ENCODE results near the gene SF3B3.

SF3B3 gene

DNA sequence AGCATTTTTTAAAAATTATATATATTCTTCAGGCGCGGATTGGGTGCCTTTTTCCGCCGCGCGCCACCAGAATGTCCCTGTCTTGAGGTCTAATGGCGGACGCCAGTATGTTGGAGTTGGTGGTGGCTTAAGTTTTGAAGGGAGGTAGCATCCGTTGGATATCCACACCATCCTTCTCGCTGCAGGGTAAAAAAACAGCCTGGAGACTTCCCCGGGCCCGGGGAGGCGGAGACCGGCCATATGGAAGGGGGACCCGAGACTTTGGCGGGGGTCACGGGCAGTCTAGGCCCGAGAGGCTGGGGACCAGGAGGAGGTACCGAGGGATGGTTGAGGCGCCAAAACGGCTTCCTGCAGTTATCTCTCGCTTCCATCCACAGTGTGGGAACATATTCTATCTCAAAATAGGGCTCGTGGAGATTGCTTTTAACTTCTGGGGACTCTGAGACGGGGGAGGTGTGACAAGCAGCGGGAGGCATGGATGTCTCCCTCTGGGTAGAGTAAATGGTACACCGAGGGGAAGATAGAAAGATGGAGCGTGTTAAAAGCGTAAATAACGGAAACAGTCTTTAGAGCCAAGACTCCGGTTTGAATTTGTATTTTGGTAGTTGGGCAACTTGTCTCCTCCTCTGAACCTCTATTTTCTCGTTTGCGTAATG lies at the start of gene SF3B3:
Gene SF3B3 (plus strand): TSS at position 74 of the 656 bp plus-strand sequence. CDS start 2,841 bp downstream, outside the sequence.
- TF ChIP-seq LEF1 (IDR thresholded peaks at IDR 0.05; ENCODE audit: borderline replicate concordance): no peak
- TF ChIP-seq L3MBTL2 (conservative IDR thresholded peaks at IDR 0.05): peak; percentile 62; the same call in 1 of the 2 replicates
- TF ChIP-seq ELF4 (IDR thresholded peaks at IDR 0.05): peak; percentile 49; the same call in 1 of the 2 replicates
- TF ChIP-seq NFRKB (IDR thresholded peaks at IDR 0.05): peak; percentile 92
- no peak for TF ChIP-seq TARDBP (IDR thresholded peaks at IDR 0.05)
- peak; percentile 2; the same call in 1 of the 2 replicates for TF ChIP-seq FOXM1 (IDR thresholded peaks at IDR 0.05; ENCODE audit: borderline replicate concordance)
- CTCF ChIA-PET: no interaction called here
- DNase-seq (ENCODE audit: extremely low spot score): peak; percentile 57
- POLR2A ChIA-PET: interaction anchor here (0.9 to 1.4 kb wide), 5 partner anchors 9 to 143 kb away, joined by 3 to 9 read pairs (median 5); partner anchors contain the start of genes FCSK and ST3GAL2

DNA sequence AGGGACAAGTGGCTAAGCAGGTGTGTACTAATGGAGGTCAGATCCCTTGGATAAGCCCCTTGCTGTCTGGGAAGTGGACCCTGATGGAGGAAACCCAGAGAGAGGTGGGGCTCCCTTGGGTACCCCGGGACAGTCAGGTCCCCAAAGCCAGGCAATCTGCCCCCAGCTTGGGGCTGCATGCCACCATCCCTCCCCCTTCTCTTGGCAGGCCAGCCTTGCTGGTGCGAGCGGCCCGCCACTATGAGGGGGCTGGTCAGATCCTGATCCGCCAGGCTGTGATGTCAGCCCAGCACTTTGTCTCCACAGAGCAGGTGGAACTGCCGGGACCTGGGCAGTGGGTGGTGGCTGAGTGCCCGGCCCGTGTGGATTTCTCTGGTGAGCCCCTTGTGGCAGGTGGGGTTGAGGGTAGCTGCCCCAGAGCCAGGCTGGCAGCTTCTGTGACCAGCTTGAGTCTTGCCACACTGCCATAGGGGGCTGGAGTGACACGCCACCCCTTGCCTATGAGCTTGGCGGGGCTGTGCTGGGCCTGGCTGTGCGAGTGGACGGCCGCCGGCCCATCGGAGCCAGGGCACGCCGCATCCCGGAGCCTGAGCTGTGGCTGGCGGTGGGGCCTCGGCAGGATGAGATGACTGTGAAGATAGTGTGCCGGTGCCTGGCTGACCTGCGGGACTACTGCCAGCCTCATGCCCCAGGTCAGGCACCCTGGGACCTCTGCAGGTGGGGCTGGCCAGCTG lies 49.1 kb upstream of the SF3B3 start:
- TF ChIP-seq L3MBTL2 (conservative IDR thresholded peaks at IDR 0.05) (no peak), LEF1 (IDR thresholded peaks at IDR 0.05; ENCODE audit: borderline replicate concordance) (no peak), ZNF384 (IDR thresholded peaks at IDR 0.05) (no peak), CTBP1 (IDR thresholded peaks at IDR 0.05; ENCODE audit: borderline replicate concordance) (no peak), PKNOX1 (IDR thresholded peaks at IDR 0.05) (no peak), ELF4 (IDR thresholded peaks at IDR 0.05) (no peak), ARNT (IDR thresholded peaks at IDR 0.05) (no peak)
- DNase-seq (ENCODE audit: extremely low spot score): no peak
- CTCF ChIA-PET: no interaction called here
- POLR2A ChIA-PET: interaction anchor here (1.3 kb wide), 1 partner anchor 93 kb away, joined by 5 read pairs; no protein-coding TSS in a partner anchor

DNA sequence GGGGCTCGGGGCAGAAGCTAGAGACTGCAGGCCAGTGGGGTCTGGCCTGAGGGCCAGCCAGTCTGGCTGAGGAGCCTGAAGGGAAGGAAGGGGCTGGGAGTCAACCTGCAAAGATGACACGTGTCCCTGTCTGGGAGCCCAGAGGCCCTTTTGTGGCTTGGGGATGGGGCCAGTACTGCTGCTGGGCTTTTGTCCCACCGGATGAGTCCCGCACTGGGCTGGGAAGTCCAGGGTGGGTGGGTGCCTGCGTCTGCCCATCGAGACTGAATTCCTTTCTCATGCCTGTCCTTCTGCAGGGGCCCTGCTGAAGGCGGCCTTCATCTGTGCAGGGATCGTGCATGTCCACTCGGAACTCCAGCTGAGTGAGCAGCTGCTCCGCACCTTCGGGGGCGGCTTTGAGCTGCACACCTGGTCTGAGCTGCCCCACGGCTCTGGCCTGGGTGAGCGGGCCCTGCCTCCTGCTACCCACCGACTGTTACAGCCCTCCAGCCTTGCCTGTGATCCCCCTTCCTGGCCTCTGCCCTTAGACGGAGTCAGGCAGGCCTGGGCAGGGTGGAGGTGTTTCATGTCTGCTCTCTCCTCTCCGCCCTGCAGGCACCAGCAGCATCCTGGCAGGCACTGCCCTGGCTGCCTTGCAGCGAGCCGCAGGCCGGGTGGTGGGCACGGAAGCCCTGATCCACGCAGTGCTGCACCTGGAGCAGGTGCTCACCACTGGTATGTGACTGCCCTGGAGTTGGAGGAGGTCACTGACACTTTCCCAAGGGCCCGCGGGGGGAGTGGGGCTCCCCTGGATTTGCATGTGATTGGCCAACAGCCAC lies 48.4 kb upstream of the SF3B3 start:
- DNase-seq (ENCODE audit: extremely low spot score): no peak
- POLR2A ChIA-PET: no interaction called here
- CTCF ChIA-PET: no interaction called here
- TF ChIP-seq FOXM1 (IDR thresholded peaks at IDR 0.05; ENCODE audit: borderline replicate concordance): no peak
- no peak for TF ChIP-seq ZNF384 (IDR thresholded peaks at IDR 0.05)
- no peak for TF ChIP-seq SUZ12 (IDR thresholded peaks at IDR 0.05)
- TF ChIP-seq TARDBP (IDR thresholded peaks at IDR 0.05): no peak
- TF ChIP-seq FOXA1 (IDR thresholded peaks at IDR 0.05): no peak
- TF ChIP-seq ELF4 (IDR thresholded peaks at IDR 0.05): no peak
- TF ChIP-seq LEF1 (IDR thresholded peaks at IDR 0.05; ENCODE audit: borderline replicate concordance): no peak
- TF ChIP-seq BHLHE40 (IDR thresholded peaks at IDR 0.05; ENCODE audit: borderline replicate concordance): no peak
- no peak for TF ChIP-seq L3MBTL2 (conservative IDR thresholded peaks at IDR 0.05)
- no peak for TF ChIP-seq ARNT (IDR thresholded peaks at IDR 0.05)
- no peak for TF ChIP-seq HDGF (IDR thresholded peaks at IDR 0.05; ENCODE audit: borderline replicate concordance)
- no peak for TF ChIP-seq PKNOX1 (IDR thresholded peaks at IDR 0.05)
- TF ChIP-seq FOXK2 (IDR thresholded peaks at IDR 0.05): no peak
- no peak for TF ChIP-seq SP1 (IDR thresholded peaks at IDR 0.05)
- TF ChIP-seq NFRKB (IDR thresholded peaks at IDR 0.05): no peak

DNA sequence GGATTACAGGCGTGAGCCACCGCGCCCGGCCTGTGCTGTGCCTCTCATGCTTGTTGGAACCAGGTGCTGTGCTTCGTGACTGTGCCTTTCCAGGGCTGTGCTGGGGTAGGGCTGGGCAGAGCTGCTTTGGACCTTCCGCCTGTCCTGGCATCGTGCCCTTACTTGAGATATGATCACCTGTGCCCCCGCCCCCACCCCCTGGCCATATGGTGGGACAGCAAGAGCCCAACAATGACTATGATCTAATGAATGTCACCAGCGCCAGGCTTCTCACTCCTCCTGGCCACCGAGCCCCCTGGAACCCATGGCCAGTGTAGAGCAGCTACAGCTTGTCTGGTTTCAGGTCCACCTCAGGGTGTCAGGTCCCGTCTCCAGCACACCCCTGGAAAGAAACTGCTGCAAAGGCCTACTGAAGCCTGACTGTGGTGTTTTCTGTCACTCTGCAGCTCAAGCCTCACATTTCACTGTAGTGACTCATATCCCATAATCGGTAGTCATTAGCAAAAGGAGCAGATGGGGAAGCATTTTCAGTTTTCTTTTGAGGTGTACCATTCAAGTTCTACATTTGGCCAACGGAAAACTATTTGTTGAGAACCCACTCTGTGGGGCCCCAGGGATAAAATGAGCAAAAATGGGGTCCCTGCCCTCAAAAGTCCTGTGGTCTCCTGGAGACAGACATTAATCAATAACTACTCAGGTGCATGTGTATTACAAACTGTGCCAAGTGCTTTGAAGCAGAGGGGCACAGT lies 47.2 kb upstream of the SF3B3 start:
- ChIA-PET CTCF (no interaction called here), POLR2A (no interaction called here)
- TF ChIP-seq L3MBTL2 (conservative IDR thresholded peaks at IDR 0.05) (no peak), BHLHE40 (IDR thresholded peaks at IDR 0.05; ENCODE audit: borderline replicate concordance) (no peak), FOXA1 (IDR thresholded peaks at IDR 0.05) (no peak), FOXK2 (IDR thresholded peaks at IDR 0.05) (no peak), ARNT (IDR thresholded peaks at IDR 0.05) (no peak), TARDBP (IDR thresholded peaks at IDR 0.05) (no peak), FOXM1 (IDR thresholded peaks at IDR 0.05; ENCODE audit: borderline replicate concordance) (no peak), PKNOX1 (IDR thresholded peaks at IDR 0.05) (no peak), ELF4 (IDR thresholded peaks at IDR 0.05) (no peak), SP1 (IDR thresholded peaks at IDR 0.05) (no peak), SUZ12 (IDR thresholded peaks at IDR 0.05) (no peak), ZNF384 (IDR thresholded peaks at IDR 0.05) (no peak), NFRKB (IDR thresholded peaks at IDR 0.05) (no peak), HDGF (IDR thresholded peaks at IDR 0.05; ENCODE audit: borderline replicate concordance) (no peak), LEF1 (IDR thresholded peaks at IDR 0.05; ENCODE audit: borderline replicate concordance) (no peak), CTBP1 (IDR thresholded peaks at IDR 0.05; ENCODE audit: borderline replicate concordance) (no peak)

GRCh38 chr16:70478169-70478568 lies 45.4 kb upstream of the SF3B3 start:
- DNase-seq (ENCODE audit: extremely low spot score): no peak
- TF ChIP-seq FOXA1 (IDR thresholded peaks at IDR 0.05): no peak
- no peak for TF ChIP-seq FOXM1 (IDR thresholded peaks at IDR 0.05; ENCODE audit: borderline replicate concordance)
- no peak for TF ChIP-seq LEF1 (IDR thresholded peaks at IDR 0.05; ENCODE audit: borderline replicate concordance)
- no peak for TF ChIP-seq ARNT (IDR thresholded peaks at IDR 0.05)
- TF ChIP-seq FOXK2 (IDR thresholded peaks at IDR 0.05): no peak
- ChIA-PET CTCF (no interaction called here), POLR2A (interaction anchor here (0.9 to 2.1 kb wide), 2 partner anchors 97 kb away, joined by 5 to 8 read pairs; no protein-coding TSS in a partner anchor)

More for the DNA sequence above, 47.2 kb upstream of the SF3B3 start:
- no peak for DNase-seq (ENCODE audit: extremely low spot score)
